WTC11 (cell line): ENCODE measurements around the gene ACHE. TPM values are rescaled to one million over a fixed set of nuclear protein-coding genes. Genes with fewer than 3 reads are reported as not detected.
A peak's percentile ranks its signal among the peaks of the same experiment; 100 is the strongest.

Source experiments
- ATAC-seq: fragments of 200-7000 bp; cut with Tn5 transposase; 2 replicates; pipeline ENCODE4 v1.10.0; 2021; ENCODE audit warnings: mild to moderate bottlenecking, moderate library complexity
- CTCF ChIA-PET: fragments of 300-600 bp; sonication (Branson Sonifier 250); formaldehyde crosslinking; loops from one replicate; lab custom pipeline; 2021; ENCODE audit warnings: antibody characterized with exemption; lab: Charles Lee
- POLR2A ChIA-PET: fragments of 350-600 bp; sonication (Branson Sonifier 250); formaldehyde crosslinking; loops from one replicate; lab custom pipeline; 2021; ENCODE audit warnings: antibody characterized with exemption; lab: Charles Lee
- DNase-seq: peaks from one replicate; pipeline ENCODE4 v3.0.0; 2021; ENCODE audit warnings: low spot score
- H3K27ac Mint-ChIP-seq: 2 replicates; pipeline ENCODE4 v1.8.0; 2021; ENCODE audit warnings: mixed read lengths
- H3K27me3 Mint-ChIP-seq: 2 replicates; pipeline ENCODE4 v1.8.0; 2021; ENCODE audit warnings: low read depth, mild to moderate bottlenecking, moderate library complexity, mixed read lengths
- H3K36me3 Mint-ChIP-seq: 2 replicates; pipeline ENCODE4 v1.8.0; 2021; ENCODE audit warnings: mixed read lengths
- H3K4me1 Mint-ChIP-seq: 2 replicates; pipeline ENCODE4 v1.8.0; 2022; ENCODE audit warnings: mixed read lengths
- H3K4me3 Mint-ChIP-seq: 2 replicates; pipeline ENCODE4 v1.8.0; 2021; ENCODE audit warnings: mild to moderate bottlenecking, moderate library complexity, mixed read lengths
- H3K9me3 Mint-ChIP-seq: 2 replicates; pipeline ENCODE4 v1.8.0; 2021; ENCODE audit warnings: mixed read lengths
- ELF4 ChIP-seq: sonication (generic); formaldehyde crosslinking; IDR thresholded peaks from 2 replicates; pipeline ENCODE4 v1.8.1; 2022; ENCODE audit warnings: low read depth, mild to moderate bottlenecking, moderate library complexity, missing genetic modification reagents
- ESRRA ChIP-seq: sonication (generic); formaldehyde crosslinking; IDR thresholded peaks from 2 replicates; pipeline ENCODE4 v1.8.1; 2022; ENCODE audit warnings: mild to moderate bottlenecking, missing genetic modification reagents, borderline replicate concordance
- FOXK1 ChIP-seq: sonication (generic); formaldehyde crosslinking; IDR thresholded peaks from 2 replicates; pipeline ENCODE4 v1.8.0; 2022; ENCODE audit warnings: mild to moderate bottlenecking, moderate library complexity, missing genetic modification reagents
- JUN ChIP-seq: sonication (generic); formaldehyde crosslinking; IDR thresholded peaks from 2 replicates; pipeline ENCODE4 v1.8.0; 2023; ENCODE audit warnings: mild to moderate bottlenecking, missing genetic modification reagents
- MYBL2 ChIP-seq: sonication (generic); formaldehyde crosslinking; IDR thresholded peaks from 2 replicates; pipeline ENCODE4 v1.8.1; 2023; ENCODE audit warnings: mild to moderate bottlenecking, moderate library complexity, missing genetic modification reagents
- NR1H2 ChIP-seq: sonication (generic); formaldehyde crosslinking; IDR thresholded peaks from 2 replicates; pipeline ENCODE4 v1.9.0; 2021; ENCODE audit warnings: mild to moderate bottlenecking, moderate library complexity, missing genetic modification reagents
- RELA ChIP-seq: sonication (generic); formaldehyde crosslinking; IDR thresholded peaks from 2 replicates; pipeline ENCODE4 v1.8.1; 2022; ENCODE audit warnings: missing genetic modification reagents, mild to moderate bottlenecking, borderline replicate concordance
- SOX15 ChIP-seq: fragments of 250-450 bp; sonication (Bioruptor Pico); IDR thresholded peaks from 2 replicates; pipeline ENCODE4 v1.9.0; 2021; ENCODE audit warnings: mild to moderate bottlenecking
- SP1 ChIP-seq: sonication (generic); formaldehyde crosslinking; conservative IDR thresholded peaks from 2 replicates; pipeline ENCODE4 v1.8.1; 2022; ENCODE audit warnings: missing genetic modification reagents
- TCF7 ChIP-seq: sonication (generic); formaldehyde crosslinking; IDR thresholded peaks from 2 replicates; pipeline ENCODE4 v1.8.0; 2022; ENCODE audit warnings: mild to moderate bottlenecking, low read depth, missing genetic modification reagents, moderate library complexity
- TEAD1 ChIP-seq: sonication (generic); formaldehyde crosslinking; IDR thresholded peaks from 2 replicates; pipeline ENCODE4 v1.8.0; 2022; ENCODE audit warnings: mild to moderate bottlenecking, missing genetic modification reagents
- ZNF317 ChIP-seq: sonication (generic); formaldehyde crosslinking; IDR thresholded peaks from 2 replicates; pipeline ENCODE4 v1.8.1; 2023; ENCODE audit warnings: low read depth, mild to moderate bottlenecking, moderate library complexity, missing genetic modification reagents, borderline replicate concordance
- total RNA-seq: library from RNA; stranded (reverse); gene quantifications from 3 replicates; pipeline ENCODE4 v1.2.3, GENCODE V29; 2021
- TF ChIP-seq, protein P1 (sequence below): sonication (generic); formaldehyde crosslinking; IDR thresholded peaks from 2 replicates; pipeline ENCODE4 v1.8.0; 2023; ENCODE audit warnings: missing genetic modification reagents
- TF ChIP-seq, protein P2 (sequence below): sonication (generic); formaldehyde crosslinking; IDR thresholded peaks from 2 replicates; pipeline ENCODE4 v1.8.1; 2023; ENCODE audit warnings: mild to moderate bottlenecking, missing genetic modification reagents, moderate library complexity
- TF ChIP-seq, protein P3 (sequence below): sonication (generic); formaldehyde crosslinking; IDR thresholded peaks from 2 replicates; pipeline ENCODE4 v1.8.0; 2022; ENCODE audit warnings: mild to moderate bottlenecking, missing genetic modification reagents
- TF ChIP-seq, protein P4 (sequence below): fragments of 250-450 bp; sonication (Bioruptor Pico); IDR thresholded peaks from 2 replicates; pipeline ENCODE4 v1.9.0; 2021; ENCODE audit warnings: mild to moderate bottlenecking
- TF ChIP-seq, protein P5 (sequence below): sonication (generic); formaldehyde crosslinking; IDR thresholded peaks from 2 replicates; pipeline ENCODE4 v1.8.1; 2023; ENCODE audit warnings: mild to moderate bottlenecking, missing genetic modification reagents, moderate library complexity

Gene ACHE
- total RNA-seq, 1 experiment from 2014 or later: 7.7 TPM

DNA sequence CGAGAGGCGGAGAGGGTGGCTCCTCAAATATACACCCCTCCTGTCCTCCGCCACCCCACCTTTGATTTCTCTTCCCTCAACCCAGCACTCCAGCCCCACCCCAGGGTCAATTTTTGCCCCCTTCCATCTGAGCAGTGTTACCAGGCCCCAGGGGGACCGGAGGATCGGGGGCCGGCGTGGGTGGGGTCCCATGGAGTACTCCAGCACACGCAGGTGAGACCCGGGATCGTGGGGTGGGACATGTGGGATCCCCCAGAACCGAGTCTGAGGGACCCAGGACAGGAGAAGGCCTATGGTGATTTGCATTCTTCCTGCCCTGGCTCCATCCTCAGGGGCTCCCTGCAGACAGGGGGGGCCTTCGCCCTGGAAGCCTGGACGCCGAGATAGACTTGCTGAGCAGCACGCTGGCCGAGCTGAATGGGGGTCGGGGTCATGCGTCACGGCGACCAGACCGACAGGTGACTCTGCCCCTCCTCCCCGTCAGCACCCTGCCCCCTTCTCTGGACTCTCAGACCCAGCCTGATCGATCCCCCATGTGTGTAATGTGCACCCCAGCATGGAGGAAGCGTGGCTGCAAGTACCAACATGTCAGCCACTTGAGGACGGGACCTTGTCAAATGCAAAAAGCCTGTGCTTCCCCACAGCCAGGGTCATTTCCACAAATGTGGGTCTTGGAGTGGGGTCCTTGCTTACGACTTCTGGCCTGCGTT is 27.8 kb downstream of the ACHE start:
- TF ChIP-seq MYBL2 (no peak), ZNF317 (CRISPR knock-in tag) (no peak), TCF7 (no peak), TEAD1 (CRISPR knock-in tag) (no peak), SP1 (CRISPR knock-in tag) (no peak), ESRRA (no peak), RELA (CRISPR knock-in tag) (no peak), FOXK1 (0 out of 2 replicates have a peak, but pooled peaks have one; percentile 33), JUN (CRISPR knock-in tag) (no peak), ELF4 (CRISPR knock-in tag) (no peak), SOX15 (CRISPR knock-in tag) (no peak), NR1H2 (CRISPR knock-in tag) (no peak)
- TF ChIP-seq, protein P1, sequence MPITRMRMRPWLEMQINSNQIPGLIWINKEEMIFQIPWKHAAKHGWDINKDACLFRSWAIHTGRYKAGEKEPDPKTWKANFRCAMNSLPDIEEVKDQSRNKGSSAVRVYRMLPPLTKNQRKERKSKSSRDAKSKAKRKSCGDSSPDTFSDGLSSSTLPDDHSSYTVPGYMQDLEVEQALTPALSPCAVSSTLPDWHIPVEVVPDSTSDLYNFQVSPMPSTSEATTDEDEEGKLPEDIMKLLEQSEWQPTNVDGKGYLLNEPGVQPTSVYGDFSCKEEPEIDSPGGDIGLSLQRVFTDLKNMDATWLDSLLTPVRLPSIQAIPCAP: no peak
- TF ChIP-seq, protein P2, sequence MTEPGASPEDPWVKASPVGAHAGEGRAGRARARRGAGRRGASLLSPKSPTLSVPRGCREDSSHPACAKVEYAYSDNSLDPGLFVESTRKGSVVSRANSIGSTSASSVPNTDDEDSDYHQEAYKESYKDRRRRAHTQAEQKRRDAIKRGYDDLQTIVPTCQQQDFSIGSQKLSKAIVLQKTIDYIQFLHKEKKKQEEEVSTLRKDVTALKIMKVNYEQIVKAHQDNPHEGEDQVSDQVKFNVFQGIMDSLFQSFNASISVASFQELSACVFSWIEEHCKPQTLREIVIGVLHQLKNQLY (CRISPR knock-in tag): no peak
- TF ChIP-seq, protein P3, sequence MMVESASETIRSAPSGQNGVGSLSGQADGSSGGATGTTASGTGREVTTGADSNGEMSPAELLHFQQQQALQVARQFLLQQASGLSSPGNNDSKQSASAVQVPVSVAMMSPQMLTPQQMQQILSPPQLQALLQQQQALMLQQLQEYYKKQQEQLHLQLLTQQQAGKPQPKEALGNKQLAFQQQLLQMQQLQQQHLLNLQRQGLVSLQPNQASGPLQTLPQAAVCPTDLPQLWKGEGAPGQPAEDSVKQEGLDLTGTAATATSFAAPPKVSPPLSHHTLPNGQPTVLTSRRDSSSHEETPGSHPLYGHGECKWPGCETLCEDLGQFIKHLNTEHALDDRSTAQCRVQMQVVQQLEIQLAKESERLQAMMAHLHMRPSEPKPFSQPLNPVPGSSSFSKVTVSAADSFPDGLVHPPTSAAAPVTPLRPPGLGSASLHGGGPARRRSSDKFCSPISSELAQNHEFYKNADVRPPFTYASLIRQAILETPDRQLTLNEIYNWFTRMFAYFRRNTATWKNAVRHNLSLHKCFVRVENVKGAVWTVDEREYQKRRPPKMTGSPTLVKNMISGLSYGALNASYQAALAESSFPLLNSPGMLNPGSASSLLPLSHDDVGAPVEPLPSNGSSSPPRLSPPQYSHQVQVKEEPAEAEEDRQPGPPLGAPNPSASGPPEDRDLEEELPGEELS (CRISPR knock-in tag): 0 out of 2 replicates have a peak, but pooled peaks have one; percentile 34
- TF ChIP-seq, protein P4, sequence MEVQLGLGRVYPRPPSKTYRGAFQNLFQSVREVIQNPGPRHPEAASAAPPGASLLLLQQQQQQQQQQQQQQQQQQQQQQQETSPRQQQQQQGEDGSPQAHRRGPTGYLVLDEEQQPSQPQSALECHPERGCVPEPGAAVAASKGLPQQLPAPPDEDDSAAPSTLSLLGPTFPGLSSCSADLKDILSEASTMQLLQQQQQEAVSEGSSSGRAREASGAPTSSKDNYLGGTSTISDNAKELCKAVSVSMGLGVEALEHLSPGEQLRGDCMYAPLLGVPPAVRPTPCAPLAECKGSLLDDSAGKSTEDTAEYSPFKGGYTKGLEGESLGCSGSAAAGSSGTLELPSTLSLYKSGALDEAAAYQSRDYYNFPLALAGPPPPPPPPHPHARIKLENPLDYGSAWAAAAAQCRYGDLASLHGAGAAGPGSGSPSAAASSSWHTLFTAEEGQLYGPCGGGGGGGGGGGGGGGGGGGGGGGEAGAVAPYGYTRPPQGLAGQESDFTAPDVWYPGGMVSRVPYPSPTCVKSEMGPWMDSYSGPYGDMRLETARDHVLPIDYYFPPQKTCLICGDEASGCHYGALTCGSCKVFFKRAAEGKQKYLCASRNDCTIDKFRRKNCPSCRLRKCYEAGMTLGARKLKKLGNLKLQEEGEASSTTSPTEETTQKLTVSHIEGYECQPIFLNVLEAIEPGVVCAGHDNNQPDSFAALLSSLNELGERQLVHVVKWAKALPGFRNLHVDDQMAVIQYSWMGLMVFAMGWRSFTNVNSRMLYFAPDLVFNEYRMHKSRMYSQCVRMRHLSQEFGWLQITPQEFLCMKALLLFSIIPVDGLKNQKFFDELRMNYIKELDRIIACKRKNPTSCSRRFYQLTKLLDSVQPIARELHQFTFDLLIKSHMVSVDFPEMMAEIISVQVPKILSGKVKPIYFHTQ (CRISPR knock-in tag): no peak
- TF ChIP-seq, protein P5, sequence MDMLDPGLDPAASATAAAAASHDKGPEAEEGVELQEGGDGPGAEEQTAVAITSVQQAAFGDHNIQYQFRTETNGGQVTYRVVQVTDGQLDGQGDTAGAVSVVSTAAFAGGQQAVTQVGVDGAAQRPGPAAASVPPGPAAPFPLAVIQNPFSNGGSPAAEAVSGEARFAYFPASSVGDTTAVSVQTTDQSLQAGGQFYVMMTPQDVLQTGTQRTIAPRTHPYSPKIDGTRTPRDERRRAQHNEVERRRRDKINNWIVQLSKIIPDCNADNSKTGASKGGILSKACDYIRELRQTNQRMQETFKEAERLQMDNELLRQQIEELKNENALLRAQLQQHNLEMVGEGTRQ (CRISPR knock-in tag): no peak
- Mint-ChIP-seq H3K27ac (peak overlapping the region; percentile 89), H3K36me3 (peaks cover 32% of the 10 kb centered on the region), H3K4me3 (peak overlapping the region; percentile 92), H3K4me1 (peaks cover 8% of the 10 kb centered on the region), H3K9me3 (no peaks in the 10 kb centered on the region), H3K27me3 (no peaks in the 10 kb centered on the region)
- ChIA-PET CTCF (no interaction called here), POLR2A (interaction anchor here (2.1 kb wide), 1 partner anchor 16 kb away, joined by 6 read pairs; the partner anchor contains the start of gene SLC12A9)
- ATAC-seq: peak; percentile 21
- DNase-seq: peak; percentile 42
